Testis (tissue), 2 donors: ENCODE measurements around the gene ZMIZ1.

Experiments used
- POLR2A ChIP-seq: fragments of 450-650 bp; IDR thresholded peaks from one replicate; pipeline ENCODE4 v1.6.1; 2017; ENCODE audit warnings: antibody characterized with exemption, mild to moderate bottlenecking, moderate library complexity
- TF ChIP-seq, protein P1 (sequence below), 3 experiments: fragments of 450-650 bp in 2 of 3; fragments of 200-600 bp in 1 of 3; sonication (generic) in 1 of 3; IDR thresholded peaks; one replicate each; pipeline ENCODE4 v1.5.1; 2016 to 2019; ENCODE audit warnings: antibody characterized with exemption in 3 of 3, mild to moderate bottlenecking in 2 of 3, moderate library complexity in 1 of 3

DNA sequence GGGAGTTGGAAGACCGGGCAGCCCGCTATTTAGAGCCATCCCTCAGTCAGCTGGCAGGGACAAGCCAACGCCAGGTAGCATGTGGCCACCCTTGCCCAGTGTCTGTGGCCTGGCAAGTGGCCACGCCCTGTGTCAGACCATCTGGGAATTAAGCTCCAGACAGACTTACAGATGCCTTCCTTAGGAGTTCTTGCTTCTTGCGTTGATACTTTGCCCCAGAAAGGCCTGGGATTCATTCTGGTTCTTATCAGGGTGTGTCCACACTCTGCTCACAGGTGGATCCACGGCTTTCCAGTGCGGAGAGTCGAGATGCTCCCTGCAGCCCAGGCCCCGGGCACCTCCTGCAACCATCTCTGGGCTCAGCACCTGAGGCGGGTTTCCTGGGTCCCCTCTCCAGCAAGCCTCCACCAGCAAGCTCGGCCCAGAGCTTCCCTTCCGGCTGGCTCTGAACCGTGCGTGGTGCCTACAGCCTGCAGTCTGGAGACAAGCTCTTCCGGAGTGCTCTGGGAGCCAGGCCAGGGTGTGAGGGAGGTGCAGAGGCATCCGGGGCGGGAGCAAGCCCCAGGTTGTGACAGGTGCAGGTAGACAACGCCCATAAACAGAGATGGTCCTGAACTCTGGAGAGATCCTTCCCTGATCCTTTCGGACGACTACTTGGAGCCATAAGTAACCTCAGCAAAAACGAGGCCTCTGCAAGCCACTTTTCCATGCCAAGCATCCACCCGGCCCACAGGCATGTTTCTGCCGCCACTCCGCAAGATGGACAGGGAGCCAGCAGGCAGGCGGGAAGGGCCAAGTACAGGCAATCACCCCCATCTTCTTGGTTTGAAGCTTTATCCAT lies 246.2 kb downstream of the ZMIZ1 start:
- TF ChIP-seq, protein P1, sequence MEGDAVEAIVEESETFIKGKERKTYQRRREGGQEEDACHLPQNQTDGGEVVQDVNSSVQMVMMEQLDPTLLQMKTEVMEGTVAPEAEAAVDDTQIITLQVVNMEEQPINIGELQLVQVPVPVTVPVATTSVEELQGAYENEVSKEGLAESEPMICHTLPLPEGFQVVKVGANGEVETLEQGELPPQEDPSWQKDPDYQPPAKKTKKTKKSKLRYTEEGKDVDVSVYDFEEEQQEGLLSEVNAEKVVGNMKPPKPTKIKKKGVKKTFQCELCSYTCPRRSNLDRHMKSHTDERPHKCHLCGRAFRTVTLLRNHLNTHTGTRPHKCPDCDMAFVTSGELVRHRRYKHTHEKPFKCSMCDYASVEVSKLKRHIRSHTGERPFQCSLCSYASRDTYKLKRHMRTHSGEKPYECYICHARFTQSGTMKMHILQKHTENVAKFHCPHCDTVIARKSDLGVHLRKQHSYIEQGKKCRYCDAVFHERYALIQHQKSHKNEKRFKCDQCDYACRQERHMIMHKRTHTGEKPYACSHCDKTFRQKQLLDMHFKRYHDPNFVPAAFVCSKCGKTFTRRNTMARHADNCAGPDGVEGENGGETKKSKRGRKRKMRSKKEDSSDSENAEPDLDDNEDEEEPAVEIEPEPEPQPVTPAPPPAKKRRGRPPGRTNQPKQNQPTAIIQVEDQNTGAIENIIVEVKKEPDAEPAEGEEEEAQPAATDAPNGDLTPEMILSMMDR (IDR thresholded peaks at IDR 0.05) = no peak
- no peak for TF ChIP-seq POLR2A
